Measurements from ENCODE around the gene YIPF7. TPM values are rescaled to one million over a fixed set of nuclear protein-coding genes. Genes with fewer than 3 reads are reported as not detected.

Gene YIPF7
- total RNA-seq, 1 donor from 2014 or later = not detected

GRCh38 chr4:44578954-44579353 is 72.5 kb downstream of the YIPF7 start:
- Mint-ChIP-seq H3K9me3 (ENCODE audit: low read depth) (no peaks in the 10 kb centered on the region), H3K4me1 (ENCODE audit: low read depth) (no peaks in the 10 kb centered on the region), H3K27me3 (ENCODE audit: low read depth) (peaks cover 5% of the 10 kb centered on the region), H3K4me3 (ENCODE audit: unreplicated experiment) (no peak overlapping the region), H3K36me3 (ENCODE audit: low read depth) (no peaks in the 10 kb centered on the region), H3K27ac (ENCODE audit: unreplicated experiment) (no peak overlapping the region)
- DNase-seq (ENCODE audit: low spot score) = no peak
- no peak for TF ChIP-seq CTCF (IDR thresholded peaks at IDR 0.05)

Other genes with a start within 250 kb of the YIPF7 start
- gene KCTD8, start 202.8 kb downstream of the YIPF7 start, total RNA-seq = not detected in 3 replicates
- 14.1 to 17.8 TPM (median 14.1 TPM) in 3 replicates for gene GUF1, start 26.8 kb upstream of the YIPF7 start, total RNA-seq
- gene GNPDA2, start 74.9 kb upstream of the YIPF7 start, total RNA-seq = 17.9 to 23.8 TPM (median 18.9 TPM) in 3 replicates